GM12891 (cell line): ENCODE data around the gene BCL2.

ENCODE experiments used
- DNase-seq: peaks from one replicate; pipeline ENCODE4 v3.0.0; 2011; ENCODE audit warnings: low spot score; ENCODE audit not compliant: insufficient read length
- FAIRE-seq: peaks from 2 replicates; lab custom pipeline; 2011; peaks lifted over from hg19 to GRCh38; lab: Jason Lieb, UNC
- PAX5 ChIP-seq: IDR thresholded peaks from 2 replicates; pipeline ENCODE4 v1.6.1; 2011; ENCODE audit warnings: low read length, moderate library complexity, mild to moderate bottlenecking; ENCODE audit not compliant: insufficient read depth, severe bottlenecking
- POLR2A ChIP-seq: IDR thresholded peaks from 2 replicates; pipeline ENCODE4 v1.6.1; 2011; ENCODE audit warnings: low read depth, low read length, control low read depth
- POLR2AphosphoS5 ChIP-seq: IDR thresholded peaks from 2 replicates; pipeline ENCODE4 v1.6.1; 2011; ENCODE audit warnings: low read depth, low read length, control low read depth
- POU2F2 ChIP-seq: IDR thresholded peaks from 2 replicates; pipeline ENCODE4 v1.6.1; 2011; ENCODE audit warnings: low read depth, mild to moderate bottlenecking, control low read depth, low read length, moderate library complexity
- SPI1 ChIP-seq: IDR thresholded peaks from 2 replicates; pipeline ENCODE4 v1.6.1; 2011; ENCODE audit warnings: low read depth, low read length, control low read depth
- TAF1 ChIP-seq: IDR thresholded peaks from 2 replicates; pipeline ENCODE4 v1.6.1; 2011; ENCODE audit warnings: low read depth, low read length, control low read depth

BCL2 gene

DNA sequence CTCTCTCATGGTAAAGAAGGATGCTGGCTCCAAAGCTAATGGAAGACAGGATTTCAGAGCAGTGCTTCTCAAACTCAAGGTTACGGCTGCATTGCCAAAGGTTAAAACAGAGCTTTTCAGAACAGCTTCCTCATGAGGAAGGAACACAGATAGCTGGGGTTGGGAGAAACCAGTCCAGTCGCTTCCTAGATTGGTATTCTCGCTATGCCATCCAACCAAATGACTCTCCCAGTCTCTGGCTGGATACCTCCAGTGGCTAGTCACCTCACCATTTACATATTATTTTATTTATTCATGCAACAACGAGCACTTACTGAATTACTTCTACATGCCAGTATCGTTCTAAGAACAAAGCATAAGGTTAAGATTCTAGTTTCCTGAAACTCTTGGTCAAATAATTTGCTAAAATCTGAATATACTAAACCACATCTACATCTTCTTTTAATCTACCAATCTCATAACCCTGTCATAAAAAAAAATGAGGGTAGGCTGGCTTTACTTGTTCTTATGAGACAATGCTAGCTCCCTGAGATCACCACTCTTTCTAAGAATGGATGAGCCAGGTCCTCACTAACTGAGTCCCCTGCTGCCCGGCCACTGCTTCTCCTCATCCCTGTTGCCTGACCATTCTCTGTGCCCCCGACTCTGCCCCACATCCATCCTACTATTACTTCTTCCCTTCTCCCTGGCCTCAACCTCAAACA is 27.1 kb upstream of the BCL2 start:
- FAIRE-seq, result no peak
- no peak for DNase-seq

DNA sequence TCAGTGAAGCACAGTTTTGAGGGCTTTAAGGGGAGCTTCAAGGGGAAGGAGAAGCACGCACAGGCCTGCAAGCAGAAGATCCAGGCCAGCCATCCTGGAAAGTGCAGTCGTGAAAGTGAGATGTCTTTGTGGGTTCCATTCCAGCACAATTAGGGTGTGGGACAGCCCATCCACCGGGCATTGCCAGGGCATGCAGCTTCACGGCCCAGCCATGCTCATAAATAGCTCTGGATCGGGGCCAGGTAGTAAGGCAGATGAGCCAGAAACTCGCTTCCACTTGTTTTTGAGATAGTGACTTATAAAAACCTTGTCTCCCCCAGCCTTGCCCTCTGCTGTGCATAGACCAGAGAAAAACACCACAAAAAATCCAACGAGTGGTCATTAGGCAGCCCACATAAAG is 26.5 kb upstream of the BCL2 start:
- DNase-seq, result no peak
- TF ChIP-seq SPI1 (no peak), PAX5 (no peak), TAF1 (no peak), POU2F2 (no peak), POLR2A (no peak), POLR2AphosphoS5 (no peak)
- FAIRE-seq, result no peak

More for the DNA sequence above, 27.1 kb upstream of the BCL2 start:
- TF ChIP-seq PAX5 (no peak), SPI1 (no peak), TAF1 (no peak), POLR2AphosphoS5 (no peak)

GRCh38 chr18:63344918-63345317 is 25.3 kb upstream of the BCL2 start:
- TF ChIP-seq POU2F2 (no peak), SPI1 (no peak), POLR2AphosphoS5 (no peak), TAF1 (no peak), POLR2A (no peak), PAX5 (no peak)
- FAIRE-seq, result no peak

GRCh38 chr18:63344263-63344662 is 24.7 kb upstream of the BCL2 start:
- FAIRE-seq (peak; percentile 43), DNase-seq (no peak)
- TF ChIP-seq POLR2AphosphoS5, result no peak
- TF ChIP-seq SPI1, result no peak
- TF ChIP-seq POU2F2, result no peak
- no peak for TF ChIP-seq TAF1
- TF ChIP-seq PAX5, result no peak
- TF ChIP-seq POLR2A, result no peak

More at GRCh38 chr18:63344918-63345317, 25.3 kb upstream of the BCL2 start:
- no peak for DNase-seq

DNA sequence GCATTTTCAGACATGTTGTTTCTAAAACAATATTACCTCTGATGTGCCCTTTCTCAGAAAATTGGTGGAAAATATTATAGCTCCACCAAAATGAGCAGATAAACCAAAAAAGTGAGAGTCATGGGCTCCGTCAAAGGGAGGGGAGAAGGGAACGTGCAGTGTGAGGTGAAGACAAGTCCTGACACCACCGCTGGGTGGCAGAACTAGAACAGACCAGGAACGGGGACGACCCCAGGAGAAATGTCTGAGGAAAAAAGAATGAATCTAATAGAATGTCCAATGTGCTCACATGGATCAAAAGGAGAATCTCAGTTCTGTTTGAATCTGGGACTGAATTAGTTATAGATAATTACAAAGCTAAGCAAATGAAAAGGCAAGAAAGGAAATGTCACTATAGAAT is 22.6 kb upstream of the BCL2 start:
- DNase-seq, result no peak
- no peak for TF ChIP-seq TAF1
- TF ChIP-seq POLR2AphosphoS5, result no peak
- no peak for TF ChIP-seq SPI1
- TF ChIP-seq PAX5, result no peak
- TF ChIP-seq POU2F2, result no peak
- TF ChIP-seq POLR2A, result no peak
- FAIRE-seq, result peak; percentile 66

DNA sequence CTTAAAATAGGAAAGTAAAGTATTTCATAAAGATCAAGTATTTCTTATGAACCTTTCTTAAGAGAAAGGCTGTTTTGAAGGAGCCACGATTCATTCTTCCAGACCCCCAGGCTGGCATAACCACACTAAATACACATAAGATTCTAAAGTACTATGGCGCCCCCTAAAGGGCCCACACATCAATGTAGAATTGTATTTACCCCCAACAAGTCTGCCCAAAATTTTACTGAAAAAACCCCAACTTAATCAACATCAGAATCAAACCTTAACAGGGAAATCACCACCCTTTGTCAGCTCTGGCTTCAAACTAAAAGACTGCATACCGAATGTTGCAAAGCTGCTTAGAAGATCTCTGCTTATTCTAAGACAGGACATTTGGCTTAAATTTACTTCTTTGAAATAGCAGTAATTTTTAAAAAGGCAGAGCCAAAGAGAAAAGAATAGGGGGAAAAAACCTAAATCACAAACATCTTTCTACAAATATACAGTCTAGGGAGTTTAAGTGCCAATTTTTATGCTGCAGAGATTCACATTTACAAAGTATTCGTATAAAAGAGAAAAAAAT is 20.4 kb upstream of the BCL2 start:
- DNase-seq, result no peak
- FAIRE-seq, result no peak
- TF ChIP-seq SPI1 (no peak), POU2F2 (no peak), TAF1 (no peak), POLR2AphosphoS5 (no peak)

GRCh38 chr18:63336366-63337099 is 17.0 kb upstream of the BCL2 start:
- DNase-seq (no peak), FAIRE-seq (no peak)
- TF ChIP-seq POLR2AphosphoS5 (no peak), PAX5 (no peak), POLR2A (no peak), TAF1 (no peak), POU2F2 (no peak), SPI1 (no peak)

- TF ChIP-seq SPI1 (no peak), POLR2A (no peak), TAF1 (no peak), POU2F2 (no peak), POLR2AphosphoS5 (no peak), PAX5 (no peak)
- no peak for FAIRE-seq
- no peak for DNase-seq
Observed at GRCh38 chr18:63331105-63331504, 11.5 kb upstream of the BCL2 start.

- no peak for TF ChIP-seq PAX5
- TF ChIP-seq POU2F2, result no peak
- no peak for TF ChIP-seq SPI1
- TF ChIP-seq TAF1, result no peak
- TF ChIP-seq POLR2AphosphoS5, result no peak
- TF ChIP-seq POLR2A, result no peak
- FAIRE-seq (no peak), DNase-seq (no peak)
Observed at GRCh38 chr18:63329431-63330145, 10.0 kb upstream of the BCL2 start.
